ENCODE measurements around the gene NUP107. TPM values are rescaled to one million over a fixed set of nuclear protein-coding genes. Genes with fewer than 3 reads are reported as not detected.
A peak's percentile ranks its signal among the peaks of the same experiment; 100 is the strongest.

Gene NUP107
- total and polyA plus RNA-seq, 12 donors = 13.1 to 51.6 (median 28.8) TPM

DNA sequence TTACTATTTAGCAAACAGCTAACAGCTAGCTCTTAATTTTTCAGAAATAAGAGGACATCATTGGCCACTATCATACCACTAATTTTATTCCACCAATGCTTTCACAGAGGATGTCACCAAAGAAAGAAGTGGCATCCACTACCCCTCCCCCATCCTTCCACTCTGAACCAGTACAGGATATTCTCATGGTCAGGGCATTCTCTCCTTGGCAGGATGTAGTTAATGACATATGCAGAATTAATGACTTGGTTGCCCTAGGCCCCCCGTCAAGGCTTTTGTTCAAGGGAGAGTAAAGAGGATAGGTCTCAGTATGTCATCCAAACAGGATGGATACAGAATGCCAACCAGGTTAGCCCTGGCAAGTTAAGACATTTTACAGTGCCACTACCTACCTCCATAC, 18.9 kb upstream of the NUP107 start:
- intact Hi-C loops (cut with DNase I) = no loop called here
- H3K36me3 ChIP-seq (replicated peaks in 1 of 2) = no peaks in the 10 kb centered on the region
- no peak overlapping the region for H3K4me3 ChIP-seq
- H3K27me3 ChIP-seq = no peaks in the 10 kb centered on the region
- H3K4me1 ChIP-seq (replicated peaks in 1 of 2) = no peaks in the 10 kb centered on the region
- H3K27ac ChIP-seq = no peak overlapping the region
- TF ChIP-seq, protein P1, sequence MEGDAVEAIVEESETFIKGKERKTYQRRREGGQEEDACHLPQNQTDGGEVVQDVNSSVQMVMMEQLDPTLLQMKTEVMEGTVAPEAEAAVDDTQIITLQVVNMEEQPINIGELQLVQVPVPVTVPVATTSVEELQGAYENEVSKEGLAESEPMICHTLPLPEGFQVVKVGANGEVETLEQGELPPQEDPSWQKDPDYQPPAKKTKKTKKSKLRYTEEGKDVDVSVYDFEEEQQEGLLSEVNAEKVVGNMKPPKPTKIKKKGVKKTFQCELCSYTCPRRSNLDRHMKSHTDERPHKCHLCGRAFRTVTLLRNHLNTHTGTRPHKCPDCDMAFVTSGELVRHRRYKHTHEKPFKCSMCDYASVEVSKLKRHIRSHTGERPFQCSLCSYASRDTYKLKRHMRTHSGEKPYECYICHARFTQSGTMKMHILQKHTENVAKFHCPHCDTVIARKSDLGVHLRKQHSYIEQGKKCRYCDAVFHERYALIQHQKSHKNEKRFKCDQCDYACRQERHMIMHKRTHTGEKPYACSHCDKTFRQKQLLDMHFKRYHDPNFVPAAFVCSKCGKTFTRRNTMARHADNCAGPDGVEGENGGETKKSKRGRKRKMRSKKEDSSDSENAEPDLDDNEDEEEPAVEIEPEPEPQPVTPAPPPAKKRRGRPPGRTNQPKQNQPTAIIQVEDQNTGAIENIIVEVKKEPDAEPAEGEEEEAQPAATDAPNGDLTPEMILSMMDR (IDR thresholded peaks at IDR 0.05) = no peak
- TF ChIP-seq POLR2A (IDR thresholded peaks at IDR 0.05) = no peak
- no peaks in the 10 kb centered on the region for H3K9me3 ChIP-seq (replicated peaks in 1 of 3)
- peak in 1 of 7 donors; percentile 18 for DNase-seq
- WGBS, 4 donors = 0 to 20% (median 14%) methylated on average over 1 of the region's 1 CpG

DNA sequence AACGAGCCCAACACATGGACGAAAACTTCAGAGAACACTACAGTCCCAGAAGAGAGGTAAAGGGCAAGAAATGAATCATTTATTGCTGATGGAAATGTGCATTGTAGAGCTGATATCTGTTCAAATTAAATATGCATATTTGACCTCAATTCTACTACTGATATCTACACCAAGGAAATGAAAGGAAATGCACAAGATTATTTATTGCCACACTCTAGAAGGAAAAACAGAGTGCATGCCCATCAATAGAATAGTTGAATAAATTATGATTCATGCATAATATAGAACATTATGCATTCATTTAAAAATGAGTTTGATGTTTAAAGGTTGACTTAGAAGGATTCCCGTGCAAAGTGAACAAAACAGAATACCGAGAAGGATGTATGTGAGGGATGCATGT, 15.6 kb upstream of the NUP107 start:
- H3K9me3 ChIP-seq (replicated peaks in 1 of 3) = no peaks in the 10 kb centered on the region
- H3K4me3 ChIP-seq = no peak overlapping the region
- no peaks in the 10 kb centered on the region for H3K4me1 ChIP-seq (replicated peaks in 1 of 2)
- H3K27ac ChIP-seq = no peak overlapping the region
- no peaks in the 10 kb centered on the region for H3K27me3 ChIP-seq
- no peaks in the 10 kb centered on the region for H3K36me3 ChIP-seq (replicated peaks in 1 of 2)
- TF ChIP-seq, protein P1 (IDR thresholded peaks at IDR 0.05) = no peak
- TF ChIP-seq POLR2A (IDR thresholded peaks at IDR 0.05) = no peak
- WGBS, 4 donors = 65 to 79% (median 72%) methylated on average over 4 of the region's 4 CpGs
- DNase-seq = no peak
- intact Hi-C loops (cut with DNase I) = no loop called here

DNA sequence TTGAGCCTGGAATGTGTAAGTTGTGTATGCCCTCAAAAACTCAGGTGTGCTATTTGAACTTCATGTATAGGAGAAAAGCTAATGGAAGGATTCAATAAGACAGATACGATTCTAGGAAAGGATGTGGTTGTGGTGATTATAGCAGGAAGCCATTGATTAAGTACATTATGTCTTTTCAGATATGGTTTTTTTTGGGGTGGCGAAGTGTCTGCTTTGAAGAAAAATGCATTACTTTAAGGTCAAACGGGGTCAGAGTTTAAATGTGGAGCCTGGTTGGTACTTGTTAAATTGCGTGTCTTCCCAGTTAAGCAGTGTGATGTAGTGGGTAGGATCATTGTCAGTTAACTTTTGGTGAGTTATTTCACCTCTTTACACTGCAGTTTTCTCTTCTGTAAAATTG, 13.0 kb upstream of the NUP107 start:
- intact Hi-C loops (cut with DNase I) = no loop called here
- Histone ChIP-seq H3K27ac (no peak overlapping the region), H3K36me3 (replicated peaks in 1 of 2) (no peaks in the 10 kb centered on the region), H3K27me3 (no peaks in the 10 kb centered on the region), H3K4me1 (replicated peaks in 1 of 2) (no peaks in the 10 kb centered on the region), H3K4me3 (no peak overlapping the region), H3K9me3 (replicated peaks in 1 of 3) (no peaks in the 10 kb centered on the region)
- TF ChIP-seq POLR2A (IDR thresholded peaks at IDR 0.05) = no peak
- TF ChIP-seq, protein P1 (IDR thresholded peaks at IDR 0.05) = no peak
- 78 to 85% (median 81%) methylated on average over 4 of the region's 4 CpGs for WGBS, 4 donors
- no peak for DNase-seq

DNA sequence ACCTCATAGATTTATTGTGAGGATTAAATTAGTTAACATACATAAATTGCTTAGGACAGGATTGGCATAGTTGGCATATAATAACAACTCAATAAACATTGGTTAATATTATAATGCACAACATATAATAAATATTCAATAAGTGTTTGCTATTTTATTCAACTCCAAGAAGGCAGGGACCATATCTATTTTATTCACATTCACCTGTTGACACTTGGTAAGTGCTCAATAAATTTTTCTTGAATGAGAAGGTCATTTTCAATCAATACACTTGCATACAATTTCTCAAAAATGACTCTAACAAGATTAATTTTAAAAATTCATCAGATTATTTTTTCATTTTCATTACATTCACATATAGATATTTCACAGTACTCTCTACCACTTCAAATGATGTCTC, 12.4 kb upstream of the NUP107 start:
- H3K27me3 ChIP-seq = no peaks in the 10 kb centered on the region
- no peaks in the 10 kb centered on the region for H3K9me3 ChIP-seq (replicated peaks in 1 of 3)
- no peaks in the 10 kb centered on the region for H3K36me3 ChIP-seq (replicated peaks in 1 of 2)
- no peaks in the 10 kb centered on the region for H3K4me1 ChIP-seq (replicated peaks in 1 of 2)
- intact Hi-C loops (cut with DNase I) = no loop called here
- no peak for DNase-seq
- TF ChIP-seq, protein P1 (IDR thresholded peaks at IDR 0.05) = no peak
- H3K4me3 ChIP-seq = no peak overlapping the region
- no peak overlapping the region for H3K27ac ChIP-seq

All from adrenal gland (tissue), 12 donors.